ENCODE data around the gene RIPOR3. TPM values are rescaled to one million over a fixed set of nuclear protein-coding genes. Genes with fewer than 3 reads are reported as not detected.
"Not testable (repeated sequence)": the region's sequence is repeated elsewhere in the genome, so short reads cannot be mapped to it uniquely, and the experiment has no call there.

Gene RIPOR3
- total RNA-seq, 2 experiments from 2014 or later, result 0.53 TPM; not detected in 1

- Histone ChIP-seq H3K4me3 (ENCODE audit: low read depth, low read length, poor library complexity, severe bottlenecking) (no peak overlapping the region), H3K4me1 (ENCODE audit: insufficient read depth, low read length, poor library complexity, severe bottlenecking) (no peaks in the 10 kb centered on the region), H3K9me3 (ENCODE audit: low read length) (no peaks in the 10 kb centered on the region), H3K4me2 (ENCODE audit: low read length) (no peak overlapping the region), H3K9me2 (ENCODE audit: insufficient read depth, low read length) (no peaks in the 10 kb centered on the region), H3K79me2 (ENCODE audit: insufficient read depth, low read depth, low read length) (no peaks in the 10 kb centered on the region), H4K20me1 (ENCODE audit: insufficient read depth, low read length) (no peaks in the 10 kb centered on the region), H3K36me3 (ENCODE audit: insufficient read depth, low read length) (no peaks in the 10 kb centered on the region), H3K27ac (ENCODE audit: low read depth, low read length, poor library complexity, severe bottlenecking) (no peak overlapping the region), H2AFZ (ENCODE audit: low read length) (no peak overlapping the region)
- TF ChIP-seq CTCF (conservative IDR thresholded peaks at IDR 0.05; ENCODE audit: low read length), result no peak
- TF ChIP-seq EZH2phosphoT487 (IDR thresholded peaks at IDR 0.05; ENCODE audit: borderline replicate concordance, low read depth, low read length), result no peak
- no TSS peak for BruUV-seq (replicated peaks)
- intact Hi-C loops (cut with micrococcal nuclease; ENCODE audit: unreplicated experiment), result no loop called here
- DNase-seq (ENCODE audit: low spot score), result no peak
- ChIA-PET POLR2A (no interaction called here), CTCF (ENCODE audit: unreplicated experiment) (interaction anchor here (0.6 kb wide), 1 partner anchor 11 kb away, joined by 3 read pairs; no protein-coding TSS in a partner anchor)
Measured at GRCh38 chr20:50717312-50717711, 26.0 kb upstream of the RIPOR3 start.

- no peak for TF ChIP-seq EZH2phosphoT487 (IDR thresholded peaks at IDR 0.05; ENCODE audit: borderline replicate concordance, low read depth, low read length)
- TF ChIP-seq CTCF (conservative IDR thresholded peaks at IDR 0.05; ENCODE audit: low read length), result no peak
- intact Hi-C loops (cut with micrococcal nuclease; ENCODE audit: unreplicated experiment), result no loop called here
- POLR2A ChIA-PET, result interaction anchor here (0.7 kb wide), 2 partner anchors 21 to 50 kb away, joined by 5 to 8 read pairs; no protein-coding TSS in a partner anchor
Measured at GRCh38 chr20:50716518-50716917, 25.2 kb upstream of the RIPOR3 start.

GRCh38 chr20:50715694-50716093 is 24.4 kb upstream of the RIPOR3 start:
- Histone ChIP-seq H3K4me2 (ENCODE audit: low read length) (no peak overlapping the region), H3K9me3 (ENCODE audit: low read length) (no peaks in the 10 kb centered on the region), H3K36me3 (ENCODE audit: insufficient read depth, low read length) (no peaks in the 10 kb centered on the region), H3K27ac (ENCODE audit: low read depth, low read length, poor library complexity, severe bottlenecking) (no peak overlapping the region), H2AFZ (ENCODE audit: low read length) (no peak overlapping the region), H3K9me2 (ENCODE audit: insufficient read depth, low read length) (no peaks in the 10 kb centered on the region), H3K4me3 (ENCODE audit: low read depth, low read length, poor library complexity, severe bottlenecking) (no peak overlapping the region), H3K4me1 (ENCODE audit: insufficient read depth, low read length, poor library complexity, severe bottlenecking) (no peaks in the 10 kb centered on the region), H4K20me1 (ENCODE audit: insufficient read depth, low read length) (no peaks in the 10 kb centered on the region), H3K79me2 (ENCODE audit: insufficient read depth, low read depth, low read length) (no peaks in the 10 kb centered on the region)
- intact Hi-C loops (cut with micrococcal nuclease; ENCODE audit: unreplicated experiment), result no loop called here
- TF ChIP-seq CTCF (conservative IDR thresholded peaks at IDR 0.05; ENCODE audit: low read length), result no peak
- TF ChIP-seq EZH2phosphoT487 (IDR thresholded peaks at IDR 0.05; ENCODE audit: borderline replicate concordance, low read depth, low read length), result no peak
- CTCF ChIA-PET (ENCODE audit: unreplicated experiment), result no interaction called here
- POLR2A ChIA-PET, result no interaction called here
- BruUV-seq (replicated peaks), result no TSS peak
- DNase-seq (ENCODE audit: low spot score), result no peak

More at GRCh38 chr20:50716518-50716917, 25.2 kb upstream of the RIPOR3 start:
- no peak overlapping the region for H3K4me3 ChIP-seq (ENCODE audit: low read depth, low read length, poor library complexity, severe bottlenecking)
- no peaks in the 10 kb centered on the region for H3K9me2 ChIP-seq (ENCODE audit: insufficient read depth, low read length)
- no peak overlapping the region for H2AFZ ChIP-seq (ENCODE audit: low read length)
- no peaks in the 10 kb centered on the region for H3K79me2 ChIP-seq (ENCODE audit: insufficient read depth, low read depth, low read length)
- H3K9me3 ChIP-seq (ENCODE audit: low read length), result no peaks in the 10 kb centered on the region
- no peak overlapping the region for H3K27ac ChIP-seq (ENCODE audit: low read depth, low read length, poor library complexity, severe bottlenecking)
- CTCF ChIA-PET (ENCODE audit: unreplicated experiment), result no interaction called here
- H4K20me1 ChIP-seq (ENCODE audit: insufficient read depth, low read length), result no peaks in the 10 kb centered on the region
- no peaks in the 10 kb centered on the region for H3K36me3 ChIP-seq (ENCODE audit: insufficient read depth, low read length)
- no peaks in the 10 kb centered on the region for H3K4me1 ChIP-seq (ENCODE audit: insufficient read depth, low read length, poor library complexity, severe bottlenecking)
- no peak overlapping the region for H3K4me2 ChIP-seq (ENCODE audit: low read length)
- no peak for DNase-seq (ENCODE audit: low spot score)
- BruUV-seq (replicated peaks), result no TSS peak

GRCh38 chr20:50714426-50714825 is 23.1 kb upstream of the RIPOR3 start:
- intact Hi-C loops (cut with micrococcal nuclease; ENCODE audit: unreplicated experiment); CTCF ChIA-PET (ENCODE audit: unreplicated experiment); H2AFZ ChIP-seq (ENCODE audit: low read length); H3K4me3 ChIP-seq (ENCODE audit: low read depth, low read length, poor library complexity, severe bottlenecking); H3K4me1 ChIP-seq (ENCODE audit: insufficient read depth, low read length, poor library complexity, severe bottlenecking); H4K20me1 ChIP-seq (ENCODE audit: insufficient read depth, low read length); H3K9me2 ChIP-seq (ENCODE audit: insufficient read depth, low read length); BruUV-seq (replicated peaks); H3K4me2 ChIP-seq (ENCODE audit: low read length); H3K79me2 ChIP-seq (ENCODE audit: insufficient read depth, low read depth, low read length); H3K36me3 ChIP-seq (ENCODE audit: insufficient read depth, low read length); POLR2A ChIA-PET; H3K9me3 ChIP-seq (ENCODE audit: low read length); DNase-seq (ENCODE audit: low spot score); H3K27ac ChIP-seq (ENCODE audit: low read depth, low read length, poor library complexity, severe bottlenecking): not testable (repeated sequence)

Data from OCI-LY7 (cell line).